Astrocyte (in vitro differentiated cells and primary cell): ENCODE measurements around the gene LRFN5. TPM values are rescaled to one million over a fixed set of nuclear protein-coding genes. Genes with fewer than 3 reads are reported as not detected.
"Not testable (repeated sequence)": the region's sequence is repeated elsewhere in the genome, so short reads cannot be mapped to it uniquely, and the experiment has no call there.

ENCODE experiments used
- DNase-seq: peaks from one replicate; pipeline ENCODE4 v3.0.0-alpha.2; 2010; ENCODE audit warnings: low read depth
- FAIRE-seq: peaks from 2 replicates; lab custom pipeline; 2011; peaks lifted over from hg19 to GRCh38; lab: Jason Lieb, UNC
- H2AFZ ChIP-seq: 2 replicates; pipeline ENCODE4 v1.6.0; 2012; ENCODE audit warnings: low read depth, low read length, inconsistent platforms
- H3K27ac ChIP-seq: 2 replicates; pipeline ENCODE4 v1.5.1; 2011; ENCODE audit warnings: low read depth, low read length, inconsistent platforms
- H3K27me3 ChIP-seq: 2 replicates; pipeline ENCODE4 v1.6.0; 2011; ENCODE audit warnings: low read length, inconsistent platforms; ENCODE audit not compliant: insufficient read depth
- H3K36me3 ChIP-seq: 2 replicates; pipeline ENCODE4 v1.5.1; 2011; ENCODE audit warnings: low read length, inconsistent platforms; ENCODE audit not compliant: insufficient read depth
- H3K4me1 ChIP-seq: 2 replicates; pipeline ENCODE4 v1.5.1; 2011; ENCODE audit warnings: low read length, inconsistent platforms; ENCODE audit not compliant: insufficient read depth
- H3K4me2 ChIP-seq: 2 replicates; pipeline ENCODE4 v1.6.0; 2012; ENCODE audit warnings: low read length, inconsistent platforms
- H3K4me3 ChIP-seq: 2 replicates; pipeline ENCODE4 v1.5.1; 2011; ENCODE audit warnings: low read depth, mild to moderate bottlenecking, low read length, inconsistent platforms; ENCODE audit not compliant: insufficient read depth
- H3K79me2 ChIP-seq: 2 replicates; pipeline ENCODE4 v1.6.0; 2012; ENCODE audit warnings: mild to moderate bottlenecking, low read length, inconsistent platforms; ENCODE audit not compliant: insufficient read depth
- H3K9ac ChIP-seq: 2 replicates; pipeline ENCODE4 v1.6.0; 2012; ENCODE audit warnings: mild to moderate bottlenecking, low read length, inconsistent platforms
- H3K9me3 ChIP-seq: 2 replicates; pipeline ENCODE4 v1.5.1; 2012; ENCODE audit warnings: low read depth, mild to moderate bottlenecking, low read length, inconsistent platforms; ENCODE audit not compliant: insufficient read depth
- H4K20me1 ChIP-seq: 2 replicates; pipeline ENCODE4 v1.6.0; 2012; ENCODE audit warnings: low read length, inconsistent platforms; ENCODE audit not compliant: insufficient read depth
- H3K27ac Mint-ChIP-seq: one replicate; pipeline ENCODE4 v1.8.0; 2021; ENCODE audit warnings: mild to moderate bottlenecking, mixed read lengths; ENCODE audit not compliant: unreplicated experiment
- H3K27me3 Mint-ChIP-seq: one replicate; pipeline ENCODE4 v1.8.0; 2021; ENCODE audit warnings: low read depth, mixed read lengths; ENCODE audit not compliant: unreplicated experiment
- H3K36me3 Mint-ChIP-seq: one replicate; pipeline ENCODE4 v1.8.0; 2021; ENCODE audit warnings: low read depth, mixed read lengths; ENCODE audit not compliant: unreplicated experiment
- H3K4me1 Mint-ChIP-seq: one replicate; pipeline ENCODE4 v1.8.0; 2021; ENCODE audit warnings: low read depth, mixed read lengths; ENCODE audit not compliant: unreplicated experiment
- H3K4me3 Mint-ChIP-seq: one replicate; pipeline ENCODE4 v1.8.0; 2021; ENCODE audit warnings: mild to moderate bottlenecking, moderate library complexity, mixed read lengths; ENCODE audit not compliant: unreplicated experiment
- H3K9me3 Mint-ChIP-seq: one replicate; pipeline ENCODE4 v1.8.0; 2021; ENCODE audit warnings: mild to moderate bottlenecking, mixed read lengths; ENCODE audit not compliant: unreplicated experiment
- EZH2 ChIP-seq: IDR thresholded peaks from 2 replicates; pipeline ENCODE4 v1.6.1; 2012; ENCODE audit warnings: mild to moderate bottlenecking, low read length, inconsistent platforms; ENCODE audit not compliant: insufficient read depth
- total RNA-seq: library from RNA; stranded (reverse); gene quantifications from 2 replicates; pipeline ENCODE4 v1.2.1, GENCODE V29; 2021
- TF ChIP-seq, protein P1 (sequence below): IDR thresholded peaks from 2 replicates; pipeline ENCODE4 v1.5.1; 2011; ENCODE audit warnings: low read depth, mild to moderate bottlenecking, inconsistent platforms, low read length, moderate library complexity; ENCODE audit not compliant: insufficient read depth

Gene LRFN5
- total RNA-seq, 1 donor from 2014 or later, result 1.5 TPM

DNA sequence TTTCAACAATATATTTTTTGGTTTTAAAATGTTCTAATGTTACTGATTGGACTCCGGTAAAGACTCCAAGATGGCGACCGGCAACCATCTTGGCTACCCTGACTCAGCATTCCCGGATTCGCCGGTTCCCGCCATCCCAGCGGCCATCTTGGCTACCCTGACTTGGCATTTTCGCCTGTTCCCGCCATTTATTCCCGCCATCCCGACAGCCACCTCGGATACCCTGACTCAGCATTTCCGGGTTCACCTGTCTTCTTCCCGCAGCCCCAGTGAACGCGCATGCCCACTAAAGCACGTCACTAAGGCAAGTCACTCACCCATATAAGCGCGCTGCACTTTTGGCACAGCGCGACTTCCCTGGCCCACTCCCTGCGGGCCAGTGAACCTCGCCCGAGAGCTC is 9.0 kb upstream of the LRFN5 start:
- no peaks in the 10 kb centered on the region for H3K9me3 ChIP-seq
- H3K9ac ChIP-seq, result no peak overlapping the region
- H3K27me3 ChIP-seq, result no peaks in the 10 kb centered on the region
- no peaks in the 10 kb centered on the region for H3K36me3 ChIP-seq
- H3K27me3 Mint-ChIP-seq, result no peaks in the 10 kb centered on the region
- no peak for DNase-seq
- H3K4me1 ChIP-seq, result no peaks in the 10 kb centered on the region
- H3K9me3 Mint-ChIP-seq, result no peaks in the 10 kb centered on the region
- H3K4me3 Mint-ChIP-seq, result no peak overlapping the region
- no peak overlapping the region for H3K4me3 ChIP-seq
- TF ChIP-seq EZH2, result no peak
- TF ChIP-seq, protein P1, sequence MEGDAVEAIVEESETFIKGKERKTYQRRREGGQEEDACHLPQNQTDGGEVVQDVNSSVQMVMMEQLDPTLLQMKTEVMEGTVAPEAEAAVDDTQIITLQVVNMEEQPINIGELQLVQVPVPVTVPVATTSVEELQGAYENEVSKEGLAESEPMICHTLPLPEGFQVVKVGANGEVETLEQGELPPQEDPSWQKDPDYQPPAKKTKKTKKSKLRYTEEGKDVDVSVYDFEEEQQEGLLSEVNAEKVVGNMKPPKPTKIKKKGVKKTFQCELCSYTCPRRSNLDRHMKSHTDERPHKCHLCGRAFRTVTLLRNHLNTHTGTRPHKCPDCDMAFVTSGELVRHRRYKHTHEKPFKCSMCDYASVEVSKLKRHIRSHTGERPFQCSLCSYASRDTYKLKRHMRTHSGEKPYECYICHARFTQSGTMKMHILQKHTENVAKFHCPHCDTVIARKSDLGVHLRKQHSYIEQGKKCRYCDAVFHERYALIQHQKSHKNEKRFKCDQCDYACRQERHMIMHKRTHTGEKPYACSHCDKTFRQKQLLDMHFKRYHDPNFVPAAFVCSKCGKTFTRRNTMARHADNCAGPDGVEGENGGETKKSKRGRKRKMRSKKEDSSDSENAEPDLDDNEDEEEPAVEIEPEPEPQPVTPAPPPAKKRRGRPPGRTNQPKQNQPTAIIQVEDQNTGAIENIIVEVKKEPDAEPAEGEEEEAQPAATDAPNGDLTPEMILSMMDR, result no peak
- H4K20me1 ChIP-seq, result no peaks in the 10 kb centered on the region
- no peak for FAIRE-seq
- no peak overlapping the region for H3K27ac Mint-ChIP-seq
- no peak overlapping the region for H3K4me2 ChIP-seq
- no peaks in the 10 kb centered on the region for H3K79me2 ChIP-seq
- H2AFZ ChIP-seq, result no peak overlapping the region
- H3K4me1 Mint-ChIP-seq, result peaks cover under 1% of the 10 kb centered on the region
- H3K27ac ChIP-seq, result no peak overlapping the region
- H3K36me3 Mint-ChIP-seq, result no peaks in the 10 kb centered on the region

DNA sequence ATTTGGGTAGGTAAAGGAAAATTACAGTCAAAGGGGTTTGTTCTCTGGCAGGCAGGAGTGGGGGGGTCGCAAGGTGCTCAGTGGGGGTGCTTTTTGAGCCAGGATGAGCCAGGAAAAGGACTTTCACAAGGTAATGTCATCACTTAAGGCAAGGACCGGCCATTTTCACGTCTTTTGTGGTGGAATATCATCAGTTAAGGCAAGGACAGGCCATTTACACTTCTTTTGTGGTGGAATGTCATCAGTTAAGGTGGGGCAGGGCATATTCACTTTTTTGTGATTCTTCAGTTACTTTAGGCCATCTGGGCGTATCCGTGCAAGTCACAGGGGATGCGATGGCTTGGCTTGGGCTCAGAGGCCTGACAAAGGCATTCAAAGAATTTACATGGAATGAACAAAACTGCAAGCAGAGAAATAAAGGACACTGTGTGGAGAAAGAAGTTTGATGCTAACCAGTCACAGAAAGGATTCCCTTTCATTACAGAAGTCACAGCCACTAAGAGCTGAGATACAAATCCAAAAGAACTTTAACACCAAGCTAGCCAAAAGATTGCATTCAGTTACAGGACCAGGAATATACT is 6.8 kb upstream of the LRFN5 start:
- not testable (repeated sequence) for H3K4me1 Mint-ChIP-seq, H3K4me3 Mint-ChIP-seq, H2AFZ ChIP-seq, DNase-seq, H3K9me3 ChIP-seq, H3K9me3 Mint-ChIP-seq, H4K20me1 ChIP-seq, H3K4me1 ChIP-seq, H3K36me3 Mint-ChIP-seq, H3K27me3 ChIP-seq, H3K27ac ChIP-seq, FAIRE-seq, H3K36me3 ChIP-seq, H3K4me3 ChIP-seq, H3K27me3 Mint-ChIP-seq, H3K9ac ChIP-seq
- Histone ChIP-seq H3K4me2 (peak overlapping the region; percentile 25), H3K79me2 (peaks cover 16% of the 10 kb centered on the region)
- peak overlapping the region; percentile 3 for H3K27ac Mint-ChIP-seq

DNA sequence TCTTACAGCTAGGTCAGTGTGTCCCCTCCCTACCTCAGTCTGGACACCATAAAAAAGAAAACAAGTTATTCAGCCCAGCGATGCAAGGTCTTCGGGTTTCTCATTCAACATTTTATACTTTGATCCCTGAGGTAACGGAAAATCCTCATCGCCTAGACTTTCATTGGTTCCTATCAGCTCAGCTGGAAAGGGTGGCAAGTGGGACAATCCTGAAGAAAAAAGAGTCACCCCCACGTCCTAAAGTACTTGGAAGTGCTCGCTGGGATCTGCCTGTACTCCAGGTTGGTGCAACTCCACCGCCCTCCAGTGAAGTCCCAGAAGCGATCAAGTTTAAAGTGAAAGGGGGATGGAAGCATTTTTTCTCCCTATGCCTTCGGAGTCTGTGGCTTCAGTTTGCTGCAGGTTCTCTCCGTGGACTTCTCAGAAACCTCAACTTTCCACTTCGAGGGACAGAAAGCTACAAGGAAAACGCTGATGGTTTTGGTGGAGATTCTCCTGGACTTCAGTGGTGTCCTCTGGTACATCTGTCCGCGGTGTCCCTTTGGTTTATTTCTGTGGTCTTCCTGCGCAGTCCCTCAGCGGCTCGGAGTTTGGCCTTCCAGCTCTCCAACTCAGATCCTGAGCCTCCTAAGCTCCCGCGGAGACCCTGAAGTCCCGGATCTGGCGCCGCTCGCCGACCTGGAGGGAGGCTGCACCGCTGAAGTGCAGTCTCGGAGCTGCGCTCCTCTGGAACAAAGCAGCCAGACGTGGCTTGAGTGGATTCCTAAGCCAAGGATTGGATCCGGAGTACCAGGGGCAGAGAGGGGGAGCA is 1.8 kb upstream of the LRFN5 start:
- H3K4me3 Mint-ChIP-seq, result peak overlapping the region; percentile 88
- Histone ChIP-seq H3K4me1 (peaks cover 38% of the 10 kb centered on the region), H3K36me3 (no peaks in the 10 kb centered on the region), H2AFZ (peak overlapping the region; percentile 92), H3K4me3 (peak overlapping the region; percentile 94), H3K27me3 (peaks cover 22% of the 10 kb centered on the region), H4K20me1 (no peaks in the 10 kb centered on the region), H3K4me2 (peak overlapping the region; percentile 92), H3K9me3 (no peaks in the 10 kb centered on the region), H3K27ac (peak overlapping the region; percentile 73), H3K79me2 (peaks cover 16% of the 10 kb centered on the region), H3K9ac (peak overlapping the region; percentile 86)
- peaks cover 2% of the 10 kb centered on the region for H3K36me3 Mint-ChIP-seq
- no peaks in the 10 kb centered on the region for H3K9me3 Mint-ChIP-seq
- peak overlapping the region; percentile 47 for H3K27ac Mint-ChIP-seq
- H3K4me1 Mint-ChIP-seq, result peaks cover 5% of the 10 kb centered on the region
- TF ChIP-seq, protein P1, result no peak
- no peak for TF ChIP-seq EZH2
- DNase-seq, result peak; percentile 81
- peaks cover 27% of the 10 kb centered on the region for H3K27me3 Mint-ChIP-seq
- no peak for FAIRE-seq
